Measurements from ENCODE around the gene LLGL1.

Gene LLGL1

DNA sequence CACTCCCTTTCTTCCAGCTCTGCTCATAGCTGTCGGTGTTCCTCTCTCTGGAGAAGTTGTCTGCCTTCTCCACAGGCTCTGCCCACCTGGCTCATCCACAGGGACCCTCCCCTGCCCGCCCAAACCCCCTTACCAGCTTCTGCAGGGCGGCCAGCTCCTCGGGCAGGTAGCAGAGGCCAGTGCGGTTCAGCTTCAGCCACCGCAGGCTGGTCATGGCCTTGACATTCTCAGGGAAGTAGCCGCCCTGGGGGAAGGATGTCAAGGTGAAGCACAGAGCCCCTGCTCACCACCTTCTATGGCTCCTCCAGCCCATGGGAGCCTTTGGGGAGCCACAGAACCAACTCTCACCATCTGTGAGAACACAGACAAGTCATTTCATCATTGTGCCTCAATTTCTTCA is 31.3 kb downstream of the LLGL1 start:
- no peaks in the 10 kb centered on the region for H3K27me3 ChIP-seq (ENCODE audit: insufficient read depth, low read length, poor library complexity, severe bottlenecking)
- peaks cover 36% of the 10 kb centered on the region for H3K79me2 ChIP-seq (ENCODE audit: insufficient read depth, low read length)
- peak overlapping the region; percentile 76 for H3K4me3 ChIP-seq (ENCODE audit: low read length, poor library complexity, severe bottlenecking)
- no peaks in the 10 kb centered on the region for H3K9me2 ChIP-seq (replicated peaks; ENCODE audit: low read depth, low read length)
- TF ChIP-seq, protein P1, sequence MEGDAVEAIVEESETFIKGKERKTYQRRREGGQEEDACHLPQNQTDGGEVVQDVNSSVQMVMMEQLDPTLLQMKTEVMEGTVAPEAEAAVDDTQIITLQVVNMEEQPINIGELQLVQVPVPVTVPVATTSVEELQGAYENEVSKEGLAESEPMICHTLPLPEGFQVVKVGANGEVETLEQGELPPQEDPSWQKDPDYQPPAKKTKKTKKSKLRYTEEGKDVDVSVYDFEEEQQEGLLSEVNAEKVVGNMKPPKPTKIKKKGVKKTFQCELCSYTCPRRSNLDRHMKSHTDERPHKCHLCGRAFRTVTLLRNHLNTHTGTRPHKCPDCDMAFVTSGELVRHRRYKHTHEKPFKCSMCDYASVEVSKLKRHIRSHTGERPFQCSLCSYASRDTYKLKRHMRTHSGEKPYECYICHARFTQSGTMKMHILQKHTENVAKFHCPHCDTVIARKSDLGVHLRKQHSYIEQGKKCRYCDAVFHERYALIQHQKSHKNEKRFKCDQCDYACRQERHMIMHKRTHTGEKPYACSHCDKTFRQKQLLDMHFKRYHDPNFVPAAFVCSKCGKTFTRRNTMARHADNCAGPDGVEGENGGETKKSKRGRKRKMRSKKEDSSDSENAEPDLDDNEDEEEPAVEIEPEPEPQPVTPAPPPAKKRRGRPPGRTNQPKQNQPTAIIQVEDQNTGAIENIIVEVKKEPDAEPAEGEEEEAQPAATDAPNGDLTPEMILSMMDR (conservative IDR thresholded peaks at IDR 0.05; ENCODE audit: low read length) = no peak
- no peak for TF ChIP-seq EZH2phosphoT487 (IDR thresholded peaks at IDR 0.05; ENCODE audit: borderline replicate concordance)
- no peak overlapping the region for H2AFZ ChIP-seq (ENCODE audit: low read length)
- H3K9ac ChIP-seq (ENCODE audit: low read depth, low read length, poor library complexity, severe bottlenecking) = peak overlapping the region; percentile 84
- H3F3A ChIP-seq (ENCODE audit: low read depth) = no peaks in the 10 kb centered on the region
- no peaks in the 10 kb centered on the region for H3K9me3 ChIP-seq (ENCODE audit: insufficient read depth, low read depth, low read length)
- H3K4me1 ChIP-seq (ENCODE audit: insufficient read depth, low read length, poor library complexity, severe bottlenecking) = peaks cover 23% of the 10 kb centered on the region
- peak overlapping the region; percentile 80 for H3K4me2 ChIP-seq (ENCODE audit: low read depth, low read length, poor library complexity, severe bottlenecking)
- peaks cover 31% of the 10 kb centered on the region; the same call in 1 of the 2 replicates for H3K36me3 ChIP-seq (ENCODE audit: insufficient read depth, low read length)
- H4K20me1 ChIP-seq (ENCODE audit: insufficient read depth, low read length, poor library complexity, severe bottlenecking) = peaks cover 25% of the 10 kb centered on the region

DNA sequence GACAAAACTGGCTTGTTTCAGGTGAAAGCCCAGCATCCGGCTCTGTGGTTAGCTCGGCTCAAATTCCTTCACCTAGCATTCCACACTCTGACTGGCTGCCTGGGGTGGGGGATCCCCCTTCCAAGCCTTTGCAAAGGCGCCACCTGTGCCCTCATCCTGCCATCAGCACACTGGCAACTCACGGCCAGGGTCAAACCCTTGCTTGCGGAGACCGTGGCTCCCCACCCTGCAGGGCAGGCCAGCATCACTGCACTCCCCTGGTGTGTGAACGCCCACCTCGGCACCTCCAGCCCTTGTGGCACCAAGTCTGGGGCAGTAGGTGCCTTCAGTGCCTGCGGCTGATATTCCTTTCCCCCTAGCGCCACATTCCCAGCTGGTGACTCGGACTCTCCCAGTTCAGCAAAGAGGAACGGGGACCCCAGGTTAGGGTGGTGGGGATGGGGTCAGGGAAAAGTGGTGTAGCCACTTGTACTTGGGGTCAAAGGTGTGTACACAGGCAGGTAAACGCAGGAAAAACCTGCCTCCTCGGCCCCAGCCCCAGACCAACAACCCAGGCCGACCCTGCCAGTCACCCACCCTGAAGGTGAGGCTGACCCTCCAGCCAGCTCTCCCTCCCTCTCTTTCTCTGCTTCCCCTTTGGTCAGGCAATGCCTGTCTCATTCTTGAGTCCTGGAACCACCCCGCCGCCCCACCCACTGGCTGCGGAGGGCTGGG is 32.0 kb downstream of the LLGL1 start:
- Histone ChIP-seq H3K9me2 (replicated peaks; ENCODE audit: low read depth, low read length) (no peaks in the 10 kb centered on the region), H3F3A (ENCODE audit: low read depth) (no peaks in the 10 kb centered on the region), H3K9me3 (ENCODE audit: insufficient read depth, low read depth, low read length) (no peaks in the 10 kb centered on the region), H3K4me3 (ENCODE audit: low read length, poor library complexity, severe bottlenecking) (peak overlapping the region; percentile 76), H3K79me2 (ENCODE audit: insufficient read depth, low read length) (peaks cover 40% of the 10 kb centered on the region), H3K36me3 (ENCODE audit: insufficient read depth, low read length) (peaks cover 25% of the 10 kb centered on the region; the same call in 1 of the 2 replicates), H3K4me1 (ENCODE audit: insufficient read depth, low read length, poor library complexity, severe bottlenecking) (peaks cover 27% of the 10 kb centered on the region), H3K9ac (ENCODE audit: low read depth, low read length, poor library complexity, severe bottlenecking) (peak overlapping the region; percentile 84), H4K20me1 (ENCODE audit: insufficient read depth, low read length, poor library complexity, severe bottlenecking) (peaks cover 25% of the 10 kb centered on the region), H3K27me3 (ENCODE audit: insufficient read depth, low read length, poor library complexity, severe bottlenecking) (no peaks in the 10 kb centered on the region), H3K4me2 (ENCODE audit: low read depth, low read length, poor library complexity, severe bottlenecking) (peak overlapping the region; percentile 80), H2AFZ (ENCODE audit: low read length) (0 out of 2 replicates have a peak overlapping the region, but pooled peaks have one; percentile 99)
- TF ChIP-seq, protein P1 (conservative IDR thresholded peaks at IDR 0.05; ENCODE audit: low read length) = no peak
- TF ChIP-seq EZH2phosphoT487 (IDR thresholded peaks at IDR 0.05; ENCODE audit: borderline replicate concordance) = no peak

DNA sequence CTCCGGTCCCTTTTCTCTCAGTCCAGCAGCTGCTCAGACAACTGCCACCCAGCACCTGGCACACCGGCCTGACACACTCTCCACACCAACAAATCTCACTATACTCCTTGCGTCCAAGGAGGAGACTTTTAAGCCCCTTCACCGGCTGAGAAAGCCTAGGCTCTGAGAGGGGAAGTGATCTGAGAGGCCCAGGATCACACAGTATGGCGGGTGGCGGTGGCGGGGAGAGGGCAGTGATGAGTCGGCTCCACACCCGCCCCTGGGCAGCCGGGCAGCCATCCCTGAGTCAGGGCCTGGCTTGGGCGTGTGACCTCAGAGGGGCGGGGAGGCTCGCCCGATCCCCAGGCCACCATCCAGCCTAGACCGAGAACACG is 32.5 kb downstream of the LLGL1 start:
- H3K9me2 ChIP-seq (replicated peaks; ENCODE audit: low read depth, low read length) = no peaks in the 10 kb centered on the region
- peaks cover 25% of the 10 kb centered on the region for H4K20me1 ChIP-seq (ENCODE audit: insufficient read depth, low read length, poor library complexity, severe bottlenecking)
- no peak for TF ChIP-seq EZH2phosphoT487 (IDR thresholded peaks at IDR 0.05; ENCODE audit: borderline replicate concordance)
- TF ChIP-seq, protein P1 (conservative IDR thresholded peaks at IDR 0.05; ENCODE audit: low read length) = no peak
- no peaks in the 10 kb centered on the region for H3F3A ChIP-seq (ENCODE audit: low read depth)
- peak overlapping the region; percentile 76 for H3K4me3 ChIP-seq (ENCODE audit: low read length, poor library complexity, severe bottlenecking)
- no peaks in the 10 kb centered on the region for H3K9me3 ChIP-seq (ENCODE audit: insufficient read depth, low read depth, low read length)
- H3K27me3 ChIP-seq (ENCODE audit: insufficient read depth, low read length, poor library complexity, severe bottlenecking) = no peaks in the 10 kb centered on the region
- H3K9ac ChIP-seq (ENCODE audit: low read depth, low read length, poor library complexity, severe bottlenecking) = peak overlapping the region; percentile 84
- peaks cover 27% of the 10 kb centered on the region for H3K4me1 ChIP-seq (ENCODE audit: insufficient read depth, low read length, poor library complexity, severe bottlenecking)
- H3K4me2 ChIP-seq (ENCODE audit: low read depth, low read length, poor library complexity, severe bottlenecking) = peak overlapping the region; percentile 80
- peak overlapping the region; percentile 99 for H2AFZ ChIP-seq (ENCODE audit: low read length)
- H3K36me3 ChIP-seq (ENCODE audit: insufficient read depth, low read length) = peaks cover 21% of the 10 kb centered on the region; the same call in 1 of the 2 replicates
- peaks cover 40% of the 10 kb centered on the region for H3K79me2 ChIP-seq (ENCODE audit: insufficient read depth, low read length)

All from Loucy (cell line).